CD14-positive monocyte (primary cell): Measurements from ENCODE around the gene PTGDR2. TPM values are rescaled to one million over a fixed set of nuclear protein-coding genes. Genes with fewer than 3 reads are reported as not detected.

Experiments used
- DNase-seq, 3 donors: peaks; one replicate each; pipeline ENCODE4 v3.0.0-alpha.2; 2011 to 2022
- H2AFZ ChIP-seq: 2 replicates; pipeline ENCODE4 v1.6.0; 2012; ENCODE audit warnings: mild to moderate bottlenecking, low read depth, low read length, inconsistent platforms; ENCODE audit not compliant: insufficient read depth, poor library complexity, severe bottlenecking
- H3K27ac ChIP-seq, 2 donors: 1 replicate in 1 of 2; 2 replicates in 1 of 2; pipeline ENCODE4 v1.5.1; 2012 to 2013; ENCODE audit warnings: low read length in 2 of 2, control low read depth in 1 of 2, inconsistent platforms in 1 of 2, low read depth in 1 of 2, mild to moderate bottlenecking in 1 of 2
- H3K27me3 ChIP-seq, 2 donors: one replicate each; pipeline versions ENCODE4 v1.6.0 to v1.6.1; 2011 to 2013; ENCODE audit warnings: low read length in 2 of 2; ENCODE audit not compliant: control insufficient read depth in 2 of 2, insufficient read depth in 2 of 2
- H3K36me3 ChIP-seq, 2 donors: replicated peaks in 1 of 2; 1 replicate in 1 of 2; 2 replicates in 1 of 2; pipeline versions ENCODE4 v1.5.1 to v1.6.1; 2012 to 2013; ENCODE audit warnings: low read length in 2 of 2, control low read depth in 1 of 2, inconsistent platforms in 1 of 2, mild to moderate bottlenecking in 1 of 2; ENCODE audit not compliant: insufficient read depth in 2 of 2, control insufficient read depth in 1 of 2
- H3K4me1 ChIP-seq, 2 donors: 1 replicate in 1 of 2; 2 replicates in 1 of 2; pipeline versions ENCODE4 v1.5.1 to v1.6.1; 2012 to 2013; ENCODE audit warnings: low read length in 2 of 2, control low read depth in 1 of 2, inconsistent platforms in 1 of 2, mild to moderate bottlenecking in 1 of 2, moderate library complexity in 1 of 2; ENCODE audit not compliant: insufficient read depth in 2 of 2, control insufficient read depth in 1 of 2
- H3K4me2 ChIP-seq: replicated peaks from 2 replicates; pipeline ENCODE3; 2012; ENCODE audit warnings: low read length, moderate library complexity, mild to moderate bottlenecking; ENCODE audit not compliant: poor library complexity, severe bottlenecking; ENCODE audit errors: extremely low read depth
- H3K4me3 ChIP-seq, 3 experiments: fragments of 200-600 bp in 1 of 3; sonication (generic) in 1 of 3; replicated peaks in 1 of 3; 1 replicate in 2 of 3; 2 replicates in 1 of 3; pipeline ENCODE4 v1.5.1; 2011 to 2013; ENCODE audit warnings: low read length in 3 of 3, mild to moderate bottlenecking in 3 of 3, control low read depth in 2 of 3, low read depth in 2 of 3, inconsistent platforms in 1 of 3, moderate library complexity in 1 of 3
- H3K79me2 ChIP-seq: 2 replicates; pipeline ENCODE4 v1.6.0; 2012; ENCODE audit warnings: mild to moderate bottlenecking, control low read depth, inconsistent platforms, low read length, moderate library complexity; ENCODE audit not compliant: insufficient read depth
- H3K9ac ChIP-seq: 2 replicates; pipeline ENCODE4 v1.6.0; 2017; ENCODE audit warnings: low read length, mild to moderate bottlenecking; ENCODE audit not compliant: insufficient read depth, poor library complexity, severe bottlenecking
- H3K9me3 ChIP-seq, 2 donors: replicated peaks in 1 of 2; 1 replicate in 1 of 2; 2 replicates in 1 of 2; pipeline versions ENCODE4 v1.5.1 to v1.6.1; 2012 to 2013; ENCODE audit warnings: low read length in 2 of 2, control low read depth in 1 of 2; ENCODE audit not compliant: control insufficient read depth in 1 of 2, insufficient read depth in 1 of 2
- H4K20me1 ChIP-seq: 2 replicates; pipeline ENCODE4 v1.6.0; 2012; ENCODE audit warnings: mild to moderate bottlenecking, low read length, control low read depth, moderate library complexity; ENCODE audit not compliant: insufficient read depth
- H3K27ac Mint-ChIP-seq, 7 donors: one replicate each; pipeline ENCODE4 v1.8.0; 2020; ENCODE audit warnings: mild to moderate bottlenecking in 7 of 7, mixed read lengths in 7 of 7, moderate library complexity in 6 of 7, inconsistent platforms in 2 of 7
- H3K27me3 Mint-ChIP-seq, 3 donors: one replicate each; pipeline ENCODE4 v1.8.0; 2021 to 2022; ENCODE audit warnings: low read depth in 3 of 3, mild to moderate bottlenecking in 3 of 3, mixed read lengths in 3 of 3, moderate library complexity in 3 of 3, inconsistent platforms in 1 of 3
- H3K36me3 Mint-ChIP-seq, 2 donors: one replicate each; pipeline ENCODE4 v1.8.0; 2020; ENCODE audit warnings: mixed read lengths in 2 of 2, inconsistent platforms in 1 of 2, mild to moderate bottlenecking in 1 of 2
- H3K4me1 Mint-ChIP-seq: one replicate; pipeline ENCODE4 v1.8.0; 2020; ENCODE audit warnings: mild to moderate bottlenecking, mixed read lengths
- H3K4me3 Mint-ChIP-seq, 2 donors: one replicate each; pipeline ENCODE4 v1.8.0; 2020; ENCODE audit warnings: mild to moderate bottlenecking in 2 of 2, mixed read lengths in 2 of 2, moderate library complexity in 1 of 2
- H3K9me3 Mint-ChIP-seq, 7 donors: one replicate each; pipeline ENCODE4 v1.8.0; 2020 to 2022; ENCODE audit warnings: mixed read lengths in 7 of 7, mild to moderate bottlenecking in 6 of 7, moderate library complexity in 6 of 7, inconsistent platforms in 2 of 7
- CTCF ChIP-seq: fragments of 200-600 bp; IDR thresholded peaks from one replicate; pipeline ENCODE4 v1.8.0; 2022; ENCODE audit warnings: antibody characterized with exemption, mild to moderate bottlenecking
- WGBS: methylation state at CpG from one replicate; pipeline ENCODE4 v1.1.5; 2013; ENCODE audit warnings: missing lambda C conversion rate; ENCODE audit not compliant: insufficient coverage; 5-methylcytosine and 5-hydroxymethylcytosine counted together
- intact Hi-C, 2 donors: fragments of 100-400 bp; cut with micrococcal nuclease; formaldehyde crosslinking; loops; one replicate each; pipeline versions ENCODE4 v1.15.0 to v1.15.1; 2023
- polyA plus RNA-seq, 3 donors: library from polyadenylated mRNA; depleted of rRNA in 1 of 3; unstranded in 2 of 3; stranded (reverse) in 1 of 3; fragments of 300-500 nt in 2 of 3; fragments of >200 nt in 1 of 3; fragmentation: Illumina TruSeq in 2 of 3; gene quantifications; 1 replicate in 2 of 3; 2 replicates in 1 of 3; pipeline ENCODE4 v1.2.3, GENCODE V29; 2012 to 2021

Gene PTGDR2
- polyA plus RNA-seq, 3 donors, result 0.32 to 0.65 (median 0.46) TPM

GRCh38 chr11:60858731-60859464 is 3.1 kb upstream of the PTGDR2 start:
- intact Hi-C loops, result no loop called here
- H3K27ac Mint-ChIP-seq, result peak overlapping the region in 6 of 7 donors; percentile 5 to 73 (median 60)
- peak overlapping the region in 1 of 2 donors; percentile 0 for H3K4me3 Mint-ChIP-seq

GRCh38 chr11:60858236-60858635 is 2.5 kb upstream of the PTGDR2 start:
- TF ChIP-seq CTCF, result no peak
- Mint-ChIP-seq H3K4me3 (peak overlapping the region in 1 of 2 donors; percentile 0), H3K27me3 (peaks cover 11 to 21% (median 11%) of the 10 kb centered on the region in 3 donors), H3K4me1 (peaks cover 31% of the 10 kb centered on the region), H3K9me3 (peaks cover 0 to 6% (median 0%) of the 10 kb centered on the region in 7 donors), H3K27ac (peak overlapping the region in 6 of 7 donors; percentile 53 to 80 (median 64)), H3K36me3 (peaks cover under 1 to 2% of the 10 kb centered on the region in 2 donors)
- H3K4me3 ChIP-seq, result peak overlapping the region in 1 of 3 experiments; percentile 4
- DNase-seq, result no peak
- H3K36me3 ChIP-seq, result no peaks in the 10 kb centered on the region
- peak overlapping the region; percentile 39 for H2AFZ ChIP-seq
- WGBS, result 67% methylated on average over 8 of the region's 8 CpGs
- H3K4me2 ChIP-seq, result no peak overlapping the region
- H4K20me1 ChIP-seq, result no peaks in the 10 kb centered on the region
- H3K27ac ChIP-seq, result peak overlapping the region; percentile 32 to 60
- peak overlapping the region; percentile 24 for H3K9ac ChIP-seq
- no peaks in the 10 kb centered on the region for H3K79me2 ChIP-seq
- peaks cover 20 to 34% of the 10 kb centered on the region in 2 donors for H3K4me1 ChIP-seq
- no peaks in the 10 kb centered on the region for H3K9me3 ChIP-seq
- intact Hi-C loops, result no loop called here
- H3K27me3 ChIP-seq, result peaks cover 0 to 6% of the 10 kb centered on the region in 2 donors

More at GRCh38 chr11:60858731-60859464, 3.1 kb upstream of the PTGDR2 start:
- H3K4me1 Mint-ChIP-seq, result peaks cover 31% of the 10 kb centered on the region
- peak overlapping the region; percentile 12 for H3K4me2 ChIP-seq
- 41% methylated on average over 4 of the region's 4 CpGs for WGBS
- H3K36me3 Mint-ChIP-seq, result no peaks in the 10 kb centered on the region
- H3K27me3 Mint-ChIP-seq, result peaks cover 11 to 21% (median 11%) of the 10 kb centered on the region in 3 donors
- H3K9me3 Mint-ChIP-seq, result peaks cover 0 to 6% (median 0%) of the 10 kb centered on the region in 7 donors
- no peaks in the 10 kb centered on the region for H3K9me3 ChIP-seq
- peak overlapping the region; percentile 39 for H2AFZ ChIP-seq
- peaks cover 0 to 6% of the 10 kb centered on the region in 2 donors for H3K27me3 ChIP-seq
- no peaks in the 10 kb centered on the region for H3K79me2 ChIP-seq
- no peaks in the 10 kb centered on the region for H4K20me1 ChIP-seq
- peak overlapping the region; percentile 24 for H3K9ac ChIP-seq
- no peak for DNase-seq
- H3K36me3 ChIP-seq, result no peaks in the 10 kb centered on the region
- H3K4me3 ChIP-seq, result peak overlapping the region in 1 of 3 experiments; percentile 4
- peak overlapping the region; percentile 3 to 60 for H3K27ac ChIP-seq
- peaks cover 20 to 34% of the 10 kb centered on the region in 2 donors for H3K4me1 ChIP-seq
- TF ChIP-seq CTCF, result no peak
